Erythroblast (primary cell): ENCODE data around the gene C7orf33.
"Not testable (repeated sequence)": the region's sequence is repeated elsewhere in the genome, so short reads cannot be mapped to it uniquely, and the experiment has no call there.

Source experiments
- DNase-seq, 2 experiments: peaks; one replicate each; lab custom pipeline; 2025; lab: John Stamatoyannopoulos, UW
- GATA1 ChIP-seq: IDR thresholded peaks from 2 replicates; pipeline ENCODE4 v1.6.1; 2011; ENCODE audit warnings: low read depth, mild to moderate bottlenecking, control low read depth, low read length, moderate library complexity
- POLR2A ChIP-seq: IDR thresholded peaks from 2 replicates; pipeline ENCODE4 v1.6.1; 2011; ENCODE audit warnings: mild to moderate bottlenecking, low read length

The C7orf33 gene

DNA sequence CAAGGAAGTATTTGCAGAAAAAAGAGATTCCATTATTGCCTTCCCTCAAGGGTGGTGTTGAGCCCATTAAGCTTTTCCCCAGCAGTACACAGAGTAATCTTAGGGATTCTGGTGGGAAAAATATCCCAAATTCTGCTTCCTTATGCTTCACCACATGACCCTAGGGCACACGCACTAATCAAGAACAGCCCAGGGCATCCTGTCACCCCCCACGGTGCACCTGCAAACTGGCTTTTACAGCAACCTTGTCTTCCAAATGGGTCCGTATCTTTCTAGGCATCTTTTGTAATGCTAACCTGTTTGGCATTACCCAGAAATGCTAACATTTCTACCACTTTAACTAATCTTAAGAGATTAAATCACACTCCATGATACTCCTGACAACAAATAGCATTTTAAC, 926 bp upstream of the C7orf33 start:
- no peak for TF ChIP-seq POLR2A
- TF ChIP-seq GATA1: no peak
- DNase-seq: no peak

DNA sequence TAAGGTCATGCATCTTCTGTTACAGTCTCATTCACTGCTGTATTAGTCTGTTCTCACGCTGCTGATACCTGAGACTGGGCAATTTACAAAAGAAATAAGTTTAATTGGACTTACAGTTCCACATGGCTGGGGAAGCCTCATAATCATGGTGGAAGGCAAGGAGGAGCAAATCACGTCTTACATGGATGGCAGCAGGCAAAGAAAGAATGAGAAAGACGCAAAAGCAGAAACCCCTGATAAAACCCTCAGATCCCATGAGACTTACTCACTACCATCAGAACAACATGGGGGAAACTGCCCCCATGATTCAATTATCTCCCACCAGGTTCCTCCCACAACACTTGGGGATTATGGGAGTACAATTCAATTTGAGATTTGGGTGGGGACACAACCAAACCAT, 5.8 kb downstream of the C7orf33 start:
- not testable (repeated sequence) for DNase-seq

- TF ChIP-seq POLR2A (no peak), GATA1 (no peak)
- no peak for DNase-seq
Measured at GRCh38 chr7:148598351-148598750, 7.8 kb downstream of the C7orf33 start.

DNA sequence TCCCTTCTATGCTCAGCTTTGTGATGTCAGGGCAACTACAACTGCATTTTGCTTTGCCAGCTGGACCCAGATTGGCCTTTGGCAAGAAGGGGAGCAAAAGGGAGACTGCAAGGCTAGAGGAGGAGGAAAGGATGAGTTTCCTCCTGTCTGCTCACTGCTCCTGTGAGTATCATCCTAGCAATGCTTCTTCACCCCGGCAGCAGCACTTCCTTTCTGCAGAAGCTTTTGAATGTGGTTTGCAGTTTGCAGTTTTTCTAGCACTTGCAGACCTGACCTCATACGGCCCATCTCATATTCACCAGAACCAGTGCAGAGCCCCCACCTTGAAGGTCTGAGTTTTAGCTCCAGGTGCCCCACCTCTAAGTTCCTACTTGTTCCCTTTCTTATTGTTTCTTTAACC, 14.8 kb downstream of the C7orf33 start:
- TF ChIP-seq GATA1: no peak
- no peak for TF ChIP-seq POLR2A
- DNase-seq: no peak

DNA sequence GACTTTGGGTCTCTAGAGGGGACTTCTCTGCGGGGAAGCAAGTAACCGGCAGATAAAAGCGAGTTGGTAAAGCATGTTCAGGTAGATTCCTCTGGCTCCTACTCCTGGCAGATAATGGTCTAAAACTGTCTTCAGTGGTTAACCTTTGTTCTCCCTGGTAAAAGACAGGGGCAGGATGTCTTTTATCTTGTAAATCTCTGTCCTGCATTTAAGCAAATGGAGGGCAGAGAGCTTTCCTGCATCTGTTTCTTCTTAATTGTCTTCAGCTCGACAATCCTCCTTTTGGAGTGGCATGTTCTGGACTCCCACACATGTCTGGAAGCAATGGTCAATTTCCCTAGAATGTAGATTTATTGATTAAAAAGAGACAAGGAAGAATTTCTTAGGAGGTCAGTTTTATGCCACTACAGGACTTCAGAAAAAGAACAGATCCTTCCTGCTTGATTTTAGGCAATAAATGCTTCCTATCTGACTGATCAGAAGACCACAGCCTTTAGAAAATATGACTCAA, 16.6 kb downstream of the C7orf33 start:
- TF ChIP-seq GATA1 (no peak), POLR2A (no peak)
- no peak for DNase-seq

DNA sequence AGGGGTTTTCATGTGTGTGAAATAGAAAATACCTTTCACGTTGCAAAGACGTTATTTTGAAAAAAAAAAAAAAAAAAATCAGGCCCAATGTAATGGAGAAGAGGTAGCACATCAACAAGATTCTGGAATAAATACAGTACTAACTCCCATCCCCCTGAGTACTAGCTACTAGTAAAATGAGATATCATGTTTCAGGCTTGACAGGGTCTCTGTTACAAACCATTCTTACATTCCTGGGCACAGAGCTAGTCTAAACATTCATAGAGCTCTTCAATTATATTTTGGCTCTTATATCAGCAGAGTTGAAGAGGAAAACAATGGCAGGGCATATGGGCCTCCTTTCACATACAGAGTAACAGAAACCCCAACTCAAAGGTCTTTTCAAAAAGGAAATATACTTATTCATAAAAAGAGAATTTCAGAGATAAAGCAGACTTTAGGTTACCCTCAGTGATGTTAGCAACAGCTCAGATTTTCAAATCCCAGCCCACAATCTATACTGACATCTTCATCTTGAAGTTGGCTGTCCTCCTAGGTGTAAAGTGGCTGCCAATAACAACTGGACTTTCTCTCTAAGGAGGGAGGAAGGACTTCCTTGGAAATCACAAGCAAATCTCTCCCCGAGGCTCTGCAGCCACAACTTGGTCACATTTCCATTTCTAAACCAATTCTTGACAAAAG, 18.6 kb downstream of the C7orf33 start:
- TF ChIP-seq POLR2A (no peak), GATA1 (no peak)

DNA sequence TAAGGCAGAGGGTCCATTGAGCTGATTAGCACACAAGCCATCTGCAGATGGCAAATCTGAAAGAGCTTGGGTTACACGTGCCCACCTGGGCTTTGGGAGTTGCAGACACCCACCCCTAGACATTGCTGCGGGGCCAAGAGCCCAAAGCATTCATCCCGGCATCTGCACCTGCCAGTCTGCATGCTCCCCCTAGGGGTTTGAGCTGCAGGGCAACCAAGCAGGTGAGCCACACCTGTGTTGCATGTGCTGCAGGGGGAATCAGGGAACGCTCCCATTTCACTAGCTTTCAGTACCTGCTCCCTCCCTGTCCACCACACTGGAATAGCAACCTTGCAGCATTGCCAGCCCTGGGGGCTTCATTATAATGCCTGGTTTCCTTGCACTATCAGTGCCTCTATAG, 21.1 kb downstream of the C7orf33 start:
- DNase-seq: no peak
- TF ChIP-seq GATA1: no peak
- no peak for TF ChIP-seq POLR2A

More for the DNA sequence above, 18.6 kb downstream of the C7orf33 start:
- no peak for DNase-seq

GRCh38 chr7:148615085-148615730, 24.6 kb downstream of the C7orf33 start:
- TF ChIP-seq GATA1: no peak
- no peak for DNase-seq

GRCh38 chr7:148620749-148621359, 30.3 kb downstream of the C7orf33 start:
- no peak for DNase-seq
- TF ChIP-seq POLR2A (no peak), GATA1 (no peak)

DNA sequence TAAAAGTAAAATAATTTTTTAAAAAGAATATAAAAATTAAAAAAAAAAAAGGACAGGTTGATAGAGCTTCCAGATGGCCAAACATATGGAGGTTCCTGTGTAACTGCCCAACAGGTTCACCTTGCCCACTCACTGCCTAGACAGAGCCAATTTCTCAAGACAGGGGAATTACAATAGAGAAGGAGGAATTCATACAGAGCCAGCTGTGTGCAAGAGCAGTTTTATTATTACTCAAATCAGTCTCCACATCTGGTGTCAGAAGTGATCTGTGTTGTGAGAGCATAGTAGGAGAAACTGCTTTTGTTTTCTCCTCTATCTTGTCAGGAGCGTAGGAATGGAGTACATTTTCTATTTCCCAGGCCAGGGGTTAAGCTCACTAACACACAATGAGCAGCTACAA, 31.0 kb downstream of the C7orf33 start:
- TF ChIP-seq GATA1 (no peak), POLR2A (no peak)
- DNase-seq: no peak

DNA sequence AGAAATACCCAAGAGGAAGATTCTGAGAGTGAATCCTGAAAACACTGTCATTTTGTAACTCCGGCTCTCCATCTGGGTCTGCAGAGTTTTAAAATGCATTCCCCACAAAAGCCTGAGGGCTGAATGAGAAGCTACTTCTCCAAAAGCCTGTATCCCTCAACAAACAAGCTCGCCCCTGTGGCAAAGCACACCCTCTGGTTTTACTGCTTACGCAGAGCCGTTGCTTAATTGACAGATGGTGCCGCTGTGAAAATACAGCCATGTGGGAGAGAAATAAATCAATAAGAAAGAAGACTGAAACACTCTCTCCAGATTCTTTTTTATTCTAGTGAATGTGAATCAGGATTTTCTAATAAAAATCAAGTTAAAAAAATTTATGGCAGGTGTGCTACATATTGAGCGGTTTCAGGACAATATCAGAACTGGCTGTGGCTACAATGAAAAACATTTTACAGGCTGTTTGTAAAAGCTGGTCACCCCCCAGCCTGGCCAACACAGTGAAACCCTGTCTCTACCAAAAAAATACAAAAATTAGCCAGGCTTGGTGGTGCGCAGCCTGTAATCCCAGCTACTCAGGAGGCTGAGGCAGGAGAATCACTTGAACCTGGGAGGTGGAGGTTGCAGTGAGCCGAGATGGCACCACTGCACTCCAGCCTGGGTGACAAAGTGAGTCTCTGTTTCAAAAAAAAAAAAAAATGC, 32.5 kb downstream of the C7orf33 start:
- TF ChIP-seq GATA1 (no peak), POLR2A (no peak)
- DNase-seq: no peak

DNA sequence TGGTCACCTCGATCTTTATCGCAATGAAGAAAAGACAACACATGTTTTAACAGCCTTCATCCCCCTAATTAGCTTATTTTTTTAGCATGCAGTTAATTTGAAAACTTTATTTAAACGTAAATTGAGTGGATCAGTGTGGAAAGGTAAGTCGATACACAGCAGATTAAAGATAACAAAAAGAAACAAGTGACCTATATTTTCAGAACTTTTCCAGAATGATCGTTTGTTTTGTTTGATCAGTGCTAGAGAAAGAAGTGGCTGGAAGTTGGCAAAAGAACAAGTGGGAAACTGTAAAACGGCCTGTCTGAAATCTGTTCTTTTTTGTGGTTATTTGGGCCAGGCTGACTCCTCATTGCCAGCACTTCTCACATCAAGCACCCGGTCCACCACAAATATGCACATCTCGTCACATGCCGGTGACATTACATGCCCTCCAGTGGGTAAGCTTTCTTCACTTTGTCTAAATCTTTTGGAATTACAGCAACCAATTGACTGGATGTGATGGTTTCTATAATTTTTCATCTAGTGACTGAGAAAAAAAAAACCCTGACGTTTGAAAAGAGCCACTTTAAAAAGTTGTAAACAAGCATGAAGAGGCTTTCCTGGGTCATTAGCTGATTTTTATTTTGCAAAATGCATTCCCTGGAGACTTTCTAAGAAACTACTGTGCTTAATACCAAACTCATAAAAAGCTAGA, 33.2 kb downstream of the C7orf33 start:
- TF ChIP-seq POLR2A: no peak
- no peak for TF ChIP-seq GATA1
- no peak for DNase-seq

DNA sequence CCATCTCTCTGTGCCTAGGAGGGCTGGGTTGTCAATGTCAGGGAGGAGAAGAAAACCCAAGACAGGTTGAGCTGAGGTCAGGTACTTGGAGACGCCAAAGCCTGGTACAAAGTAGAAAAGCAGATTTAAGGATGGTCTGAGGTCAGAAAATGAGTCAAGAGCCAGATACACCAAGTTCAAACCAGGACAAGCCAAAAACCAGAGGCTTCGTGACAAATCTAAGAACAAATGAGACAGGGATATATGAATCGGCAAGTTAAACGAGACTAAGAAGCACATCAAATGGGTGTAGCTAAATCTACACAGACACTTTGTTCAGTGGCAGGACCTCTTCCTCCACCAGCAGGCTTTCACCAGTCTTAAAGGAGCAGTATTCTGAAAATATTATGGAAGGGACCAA, 34.2 kb downstream of the C7orf33 start:
- no peak for DNase-seq
- no peak for TF ChIP-seq GATA1
- TF ChIP-seq POLR2A: no peak
